Skin epidermis (tissue), 12 donors: ENCODE measurements around the gene MSTO1.
A peak's percentile ranks its signal among the peaks of the same experiment; 100 is the strongest.
"Not testable (repeated sequence)": the region's sequence is repeated elsewhere in the genome, so short reads cannot be mapped to it uniquely, and the experiment has no call there.

ENCODE experiments used
- H3K27ac ChIP-seq, 21 experiments: fragments of 200-600 bp; sonication (generic) in 11 of 21; one replicate each; pipeline ENCODE4 v1.5.0; 2020; ENCODE audit warnings: mild to moderate bottlenecking in 3 of 21, inconsistent platforms in 2 of 21, moderate library complexity in 2 of 21
- H3K4me3 ChIP-seq, 7 experiments: fragments of 200-600 bp; sonication (generic) in 2 of 7; one replicate each; pipeline ENCODE4 v1.5.0; 2020; ENCODE audit warnings: inconsistent platforms in 2 of 7, mild to moderate bottlenecking in 2 of 7, moderate library complexity in 1 of 7

MSTO1 gene

DNA sequence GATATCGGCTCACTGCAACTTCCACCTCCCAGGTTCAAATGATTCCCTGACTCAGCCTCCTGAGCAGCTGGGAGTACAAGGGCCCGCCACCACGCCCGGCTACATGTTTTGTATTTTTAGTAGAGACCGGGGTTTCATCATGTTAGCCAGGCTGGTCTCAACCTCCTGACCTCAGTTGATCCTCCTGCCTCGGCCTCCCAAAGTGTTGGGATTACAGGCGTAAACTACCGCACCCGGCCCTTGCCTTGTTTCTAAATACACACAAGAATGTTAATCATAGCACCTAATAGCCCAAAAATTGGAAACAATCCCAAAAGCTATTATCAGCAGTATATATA lies 1.2 kb upstream of the MSTO1 start:
- no peak overlapping the region for H3K4me3 ChIP-seq

DNA sequence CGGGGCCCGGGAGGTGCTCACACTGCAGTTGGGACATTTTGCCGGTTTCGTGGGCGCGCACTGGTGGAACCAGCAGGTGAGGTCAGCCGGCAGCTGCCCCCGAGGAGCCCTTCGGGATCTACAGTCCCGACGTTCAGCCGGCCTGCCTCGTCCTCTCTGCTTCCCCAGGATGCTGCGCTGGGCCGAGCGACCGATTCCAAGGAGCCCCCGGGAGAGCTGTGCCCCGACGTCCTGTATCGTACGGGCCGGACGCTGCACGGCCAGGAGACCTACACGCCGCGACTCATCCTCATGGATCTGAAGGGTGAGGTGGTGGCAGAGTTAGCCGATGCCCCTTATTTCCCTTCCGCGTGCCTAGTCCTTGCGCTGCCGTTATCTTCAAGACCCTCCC lies 234 bp downstream of the MSTO1 start:
- H3K27ac ChIP-seq: not testable (repeated sequence)
- H3K4me3 ChIP-seq: peak overlapping the region; percentile 48 to 73 (median 57)

More for the DNA sequence above, 1.2 kb upstream of the MSTO1 start:
- H3K27ac ChIP-seq: no peak overlapping the region

DNA sequence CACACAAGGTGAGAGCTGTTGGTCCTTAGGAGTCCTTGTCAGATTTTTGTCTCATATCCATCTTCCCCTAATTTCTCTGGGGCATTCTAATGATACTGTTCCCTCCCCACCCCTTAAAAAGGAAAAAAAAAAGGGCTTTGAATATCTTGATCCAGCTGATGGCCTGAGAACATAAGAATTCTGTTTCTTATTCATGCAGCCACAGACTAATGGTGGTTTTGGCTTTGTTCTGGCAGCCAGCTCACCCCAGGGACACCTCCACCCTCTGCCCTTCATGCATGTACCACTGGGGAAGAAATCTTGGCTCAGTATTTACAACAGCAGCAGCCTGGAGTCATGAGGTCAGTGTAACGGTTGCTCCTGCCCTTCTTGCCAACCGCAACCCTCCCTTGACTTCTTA lies 3.2 kb downstream of the MSTO1 start:
- not testable (repeated sequence) for H3K27ac ChIP-seq, H3K4me3 ChIP-seq

DNA sequence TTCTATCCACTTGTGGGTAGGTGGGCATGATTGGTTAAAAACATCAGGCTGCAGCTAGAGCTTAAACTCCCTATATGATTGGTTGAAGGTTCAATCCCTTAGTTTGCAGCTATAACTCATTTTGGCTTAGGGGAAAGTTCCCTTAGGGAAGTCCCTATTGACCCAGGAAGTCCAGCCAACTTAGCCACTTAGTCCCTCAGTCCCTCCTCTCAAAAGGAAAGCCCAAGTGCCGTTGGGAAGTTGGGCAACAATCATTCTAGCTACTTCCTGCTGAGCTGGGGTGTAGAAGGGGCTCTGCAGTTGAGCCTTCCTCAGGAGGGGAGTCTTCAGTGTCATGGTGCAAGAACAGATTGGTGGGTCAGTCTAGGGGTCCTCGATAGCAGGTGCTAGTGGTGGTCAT lies 12.2 kb downstream of the MSTO1 start:
- no peak overlapping the region for H3K27ac ChIP-seq
- no peak overlapping the region for H3K4me3 ChIP-seq

DNA sequence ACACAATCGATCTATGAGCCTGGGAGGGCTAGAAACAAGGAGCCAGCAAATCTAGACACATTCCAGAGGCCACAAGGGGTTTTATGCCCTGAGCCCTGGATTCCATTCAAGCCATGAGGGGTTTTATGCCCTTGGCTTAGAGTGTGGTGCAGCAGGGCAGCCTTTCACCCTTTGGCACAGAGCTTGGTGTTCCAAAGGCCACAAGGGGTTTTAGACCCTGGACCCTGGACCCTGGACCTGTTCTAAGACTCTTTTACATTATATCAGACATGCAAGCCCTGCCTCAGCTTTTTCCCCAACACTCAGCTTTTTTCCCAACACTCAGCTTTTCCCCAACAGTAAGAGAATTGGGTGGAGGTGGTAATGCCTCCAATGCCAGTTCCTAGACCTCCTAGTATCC lies 13.3 kb downstream of the MSTO1 start:
- H3K4me3 ChIP-seq: no peak overlapping the region
- H3K27ac ChIP-seq: no peak overlapping the region

DNA sequence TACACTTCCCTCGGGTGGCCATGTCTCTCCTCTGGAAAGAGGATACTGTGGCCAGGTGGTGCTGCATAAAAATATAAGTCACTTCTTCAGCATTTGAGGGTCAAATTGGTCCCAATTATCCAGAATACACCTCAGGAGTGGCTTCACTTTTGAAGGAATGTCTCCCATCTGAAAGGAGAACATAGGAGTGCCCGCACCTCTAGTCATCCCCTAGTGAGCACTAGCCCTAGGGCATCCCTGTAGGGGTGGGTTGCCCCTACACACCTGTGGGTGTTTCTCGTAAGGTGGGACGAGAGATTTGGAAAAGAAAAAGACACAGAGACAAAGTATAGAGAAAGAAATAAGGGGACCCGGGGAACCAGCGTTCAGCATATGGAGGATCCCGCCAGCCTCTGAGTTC lies 16.4 kb downstream of the MSTO1 start:
- H3K4me3 ChIP-seq, H3K27ac ChIP-seq: not testable (repeated sequence)

DNA sequence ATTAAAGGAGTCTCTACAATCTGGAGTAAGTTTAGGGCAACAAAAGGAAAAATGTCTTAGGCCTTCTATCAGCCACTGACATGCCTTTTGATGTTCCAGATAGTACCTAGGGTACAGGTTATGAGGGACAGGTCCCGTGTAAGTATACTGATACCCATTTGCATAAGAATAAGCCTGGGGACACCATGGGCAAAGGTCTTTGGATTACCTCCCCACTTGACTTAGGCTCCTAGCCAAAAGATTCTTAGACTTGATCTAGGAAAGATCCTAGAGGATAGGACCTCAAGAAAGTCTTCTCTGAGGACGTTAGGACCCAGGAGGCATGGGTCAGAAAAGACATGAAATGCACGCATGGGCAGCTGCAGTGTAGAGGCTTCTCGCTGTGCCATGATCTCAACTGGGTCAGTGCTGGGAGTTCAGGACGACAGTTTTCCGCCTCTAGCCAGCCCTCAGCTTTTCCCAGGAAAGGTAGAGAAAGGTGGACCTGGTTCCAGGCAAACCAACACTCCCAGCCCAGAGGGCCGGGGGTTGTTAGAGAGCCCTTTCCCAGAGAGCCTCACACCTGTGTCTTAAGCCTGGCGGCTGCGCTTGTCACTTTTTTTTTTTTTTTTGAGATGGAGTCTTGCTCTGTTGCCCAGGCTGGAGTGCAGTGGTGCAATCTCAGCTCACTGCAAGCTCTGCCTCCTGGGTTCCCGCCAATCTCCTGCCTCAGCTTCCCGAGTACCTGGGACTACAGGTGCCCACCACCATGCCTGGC lies 26.6 kb downstream of the MSTO1 start:
- peak overlapping the region in 3 of 7 experiments; percentile 15 to 25 (median 19) for H3K4me3 ChIP-seq
- peak overlapping the region in 2 of 21 experiments; percentile 17 to 81 for H3K27ac ChIP-seq

DNA sequence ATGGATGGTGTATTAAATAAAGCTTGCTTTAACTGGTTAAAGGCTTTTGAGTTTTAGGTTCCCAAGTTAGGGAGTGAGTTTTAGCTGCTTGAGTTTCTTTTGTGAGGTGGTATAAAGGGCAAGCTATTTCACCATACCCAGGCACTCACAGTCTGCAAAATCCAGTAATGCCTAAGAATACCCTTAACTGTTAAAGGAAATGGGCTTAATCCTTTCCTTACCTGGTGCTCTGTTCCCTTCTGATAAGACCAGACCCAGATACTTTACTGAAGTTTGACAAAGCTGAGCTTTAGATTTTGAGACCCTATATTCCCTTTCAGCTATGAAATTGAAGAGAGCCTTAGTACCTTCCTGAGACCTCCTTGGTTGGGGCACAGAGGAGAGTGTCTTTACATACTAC lies 30.3 kb downstream of the MSTO1 start:
- H3K4me3 ChIP-seq: no peak overlapping the region
- H3K27ac ChIP-seq: no peak overlapping the region

DNA sequence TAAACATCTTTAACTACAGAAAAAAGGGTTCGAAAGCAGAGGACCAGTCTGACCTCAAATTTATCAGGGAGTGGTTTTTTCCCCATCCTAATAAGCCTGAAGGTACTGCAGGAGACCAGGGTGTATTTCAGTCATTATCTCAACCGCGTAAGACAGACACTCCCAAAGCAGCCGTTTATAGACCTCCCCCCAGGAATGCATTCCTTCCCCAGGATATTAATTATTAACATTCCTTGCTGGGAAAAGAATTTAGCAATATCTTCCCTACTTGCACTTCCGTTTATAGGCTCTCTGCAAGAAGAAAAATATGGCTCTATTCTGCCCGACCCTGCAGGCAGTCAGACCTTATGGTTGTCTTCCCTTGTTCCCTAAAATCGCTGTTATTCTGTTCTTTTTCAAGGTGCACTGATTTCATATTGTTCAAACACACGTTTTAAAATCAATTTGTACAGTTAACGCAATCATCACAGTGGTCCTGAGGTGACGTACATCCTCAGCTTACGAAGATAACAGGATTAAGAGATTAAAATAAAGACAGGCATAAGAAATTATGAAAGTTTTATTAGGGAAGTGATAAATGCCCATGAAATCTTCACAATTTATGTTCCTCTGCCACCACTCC lies 32.7 kb downstream of the MSTO1 start:
- not testable (repeated sequence) for H3K4me3 ChIP-seq, H3K27ac ChIP-seq

DNA sequence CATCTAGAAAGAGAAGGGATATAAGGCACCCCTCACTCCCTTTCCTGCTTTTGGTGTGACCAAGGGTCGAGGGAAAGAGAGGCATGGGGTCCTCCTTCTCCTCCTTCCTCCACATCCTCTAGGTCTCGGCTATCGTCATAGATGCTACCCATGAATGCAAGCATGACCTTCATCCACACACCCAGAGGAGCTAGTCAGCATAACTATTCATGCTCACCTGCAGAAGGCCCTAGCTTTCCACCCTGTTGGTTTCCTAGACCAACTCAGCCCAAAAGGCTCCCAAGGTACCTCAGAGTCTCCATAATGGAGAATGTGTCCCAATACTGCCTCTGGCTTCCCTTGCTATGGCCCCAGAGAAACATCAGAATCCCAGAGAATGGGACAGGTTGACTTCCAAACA lies 33.2 kb downstream of the MSTO1 start:
- H3K4me3 ChIP-seq: no peak overlapping the region

DNA sequence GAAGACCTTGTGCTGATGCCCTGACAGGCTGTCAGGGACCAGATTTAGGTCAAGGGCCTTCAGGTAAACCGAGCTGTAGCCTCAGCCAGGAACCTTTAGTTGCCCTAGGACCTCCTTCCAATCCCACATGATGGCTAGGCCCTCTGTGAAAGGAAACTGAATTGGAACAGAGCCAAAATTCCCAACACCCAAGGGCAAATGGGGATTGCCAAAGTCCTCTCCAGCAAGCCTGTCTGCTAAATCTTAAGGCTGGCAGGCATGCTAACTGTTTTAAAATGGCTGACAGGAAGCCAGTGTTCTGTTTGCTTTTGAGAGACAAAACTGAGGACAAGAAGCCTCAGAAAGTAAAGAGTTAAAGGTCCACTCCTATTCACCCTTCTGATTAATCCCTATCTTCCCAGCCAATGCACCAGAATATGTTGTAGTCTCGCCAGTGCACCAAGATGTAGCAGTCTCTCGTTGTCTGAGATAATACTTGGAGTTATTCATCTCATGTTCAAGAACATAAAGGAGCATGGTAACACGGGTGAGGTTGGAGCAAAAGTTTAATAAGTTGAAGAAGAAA lies 35.1 kb downstream of the MSTO1 start:
- H3K27ac ChIP-seq: peak overlapping the region in 3 of 21 experiments; percentile 10 to 58 (median 58)

More for the DNA sequence above, 33.2 kb downstream of the MSTO1 start:
- H3K27ac ChIP-seq: no peak overlapping the region

DNA sequence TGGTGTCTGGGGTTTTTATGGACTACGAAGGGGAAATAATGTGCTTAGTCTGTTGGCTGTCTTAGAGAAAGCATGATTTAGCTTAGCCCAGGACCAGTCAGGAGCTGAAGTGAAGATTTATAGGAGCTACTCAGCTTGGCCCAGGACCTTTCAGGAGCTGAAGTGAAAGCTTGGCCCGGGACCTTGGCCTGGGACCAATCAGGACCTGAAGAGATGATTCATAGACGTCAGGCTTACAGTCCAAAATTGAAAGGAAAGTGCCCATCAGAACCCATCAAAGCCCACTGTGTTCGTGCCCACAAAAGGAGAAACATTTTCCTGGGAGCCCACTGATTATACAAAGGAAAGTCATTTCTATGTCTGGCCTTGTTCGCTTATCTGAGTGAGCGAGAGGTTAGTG lies 35.6 kb downstream of the MSTO1 start:
- no peak overlapping the region for H3K4me3 ChIP-seq
- peak overlapping the region in 4 of 21 experiments; percentile 7 to 58 (median 34) for H3K27ac ChIP-seq

More for the DNA sequence above, 35.1 kb downstream of the MSTO1 start:
- no peak overlapping the region for H3K4me3 ChIP-seq

DNA sequence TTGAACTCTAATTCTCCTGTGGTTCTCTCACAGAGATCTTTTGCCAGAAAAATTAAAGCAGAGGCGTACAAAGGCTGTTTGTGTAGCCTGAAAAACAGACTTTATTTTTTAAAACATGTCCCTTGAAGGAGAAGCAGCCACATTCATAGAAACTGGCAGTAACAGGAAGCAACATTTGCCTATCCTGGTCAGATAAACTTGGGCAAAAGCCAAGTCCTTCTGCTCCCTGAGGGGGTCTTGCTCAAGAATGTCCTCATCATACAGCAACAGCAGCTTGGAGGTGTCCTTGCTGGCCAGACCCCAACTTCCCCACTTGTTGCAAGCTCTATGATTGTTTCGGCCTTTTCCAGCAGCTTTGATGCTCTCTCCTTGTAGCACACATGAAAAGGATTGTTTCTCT lies 36.3 kb downstream of the MSTO1 start:
- Histone ChIP-seq H3K4me3 (no peak overlapping the region), H3K27ac (peak overlapping the region in 5 of 21 experiments; percentile 7 to 58 (median 38))

DNA sequence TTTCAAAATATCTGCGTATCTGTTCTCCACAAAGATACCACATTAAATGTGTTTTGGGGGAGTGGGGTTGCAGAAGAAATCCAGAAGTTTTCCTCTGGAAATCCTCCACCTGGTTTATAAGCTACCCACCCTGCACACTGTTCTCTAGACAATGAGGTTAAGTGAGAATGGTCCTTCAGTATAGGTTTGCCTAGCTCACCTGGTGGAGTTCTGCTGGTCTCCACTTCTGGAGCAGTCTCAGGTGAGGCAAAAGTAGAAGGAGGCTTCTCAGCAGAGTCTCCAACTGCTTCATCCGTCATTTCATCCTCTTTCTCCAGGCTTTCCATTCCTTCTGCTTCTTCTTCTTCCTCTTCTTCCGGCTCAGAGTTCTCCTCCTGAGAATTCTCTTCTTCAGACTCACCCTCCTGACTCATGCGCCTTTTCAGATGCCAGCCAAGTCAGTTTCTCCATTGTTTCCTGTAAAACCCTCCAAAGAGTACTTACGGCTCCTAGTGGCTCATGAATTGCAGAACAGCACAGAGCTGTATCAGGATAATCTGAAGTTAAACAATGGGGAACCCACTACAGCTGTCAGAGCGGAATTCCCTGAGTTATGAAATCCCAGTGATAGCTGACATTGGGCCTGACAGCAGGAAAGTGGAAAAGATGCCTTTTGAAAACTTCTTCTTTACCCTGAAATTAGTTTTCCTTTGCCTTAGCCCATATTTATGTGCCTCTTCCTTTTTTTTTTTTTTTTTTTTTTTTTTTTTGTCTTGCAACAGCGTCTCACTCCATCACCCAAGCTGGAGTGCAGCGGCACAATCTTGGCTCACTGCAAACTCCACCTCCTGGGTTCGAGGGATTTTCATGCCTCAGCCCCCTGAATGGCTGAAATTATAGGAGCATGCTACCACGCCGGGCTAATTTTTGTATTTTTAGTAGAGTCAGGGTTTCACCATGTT lies 38.5 kb downstream of the MSTO1 start:
- Histone ChIP-seq H3K4me3 (peak overlapping the region in 4 of 7 experiments; percentile 10 to 22 (median 14)), H3K27ac (peak overlapping the region in 15 of 21 experiments; percentile 29 to 75 (median 64))

DNA sequence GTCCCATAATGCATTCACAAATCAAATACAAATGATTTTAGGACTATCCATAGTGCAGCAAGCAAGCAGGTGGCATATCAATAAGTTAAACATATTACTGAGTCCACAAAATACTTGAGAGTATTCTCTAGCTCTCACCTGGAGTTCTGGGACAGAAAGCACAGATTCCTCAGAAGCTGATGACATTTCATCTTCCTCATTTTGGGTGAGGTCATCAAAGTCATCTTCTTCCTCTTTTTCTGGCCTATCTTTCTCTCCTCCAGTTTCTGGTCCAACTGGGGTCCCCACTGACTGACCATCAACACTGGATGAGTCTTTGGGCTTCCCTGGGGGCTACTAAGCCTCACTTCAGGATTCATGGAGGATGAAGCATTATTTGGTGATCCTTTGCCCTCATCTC lies 39.7 kb downstream of the MSTO1 start:
- H3K4me3 ChIP-seq: no peak overlapping the region
- no peak overlapping the region for H3K27ac ChIP-seq

DNA sequence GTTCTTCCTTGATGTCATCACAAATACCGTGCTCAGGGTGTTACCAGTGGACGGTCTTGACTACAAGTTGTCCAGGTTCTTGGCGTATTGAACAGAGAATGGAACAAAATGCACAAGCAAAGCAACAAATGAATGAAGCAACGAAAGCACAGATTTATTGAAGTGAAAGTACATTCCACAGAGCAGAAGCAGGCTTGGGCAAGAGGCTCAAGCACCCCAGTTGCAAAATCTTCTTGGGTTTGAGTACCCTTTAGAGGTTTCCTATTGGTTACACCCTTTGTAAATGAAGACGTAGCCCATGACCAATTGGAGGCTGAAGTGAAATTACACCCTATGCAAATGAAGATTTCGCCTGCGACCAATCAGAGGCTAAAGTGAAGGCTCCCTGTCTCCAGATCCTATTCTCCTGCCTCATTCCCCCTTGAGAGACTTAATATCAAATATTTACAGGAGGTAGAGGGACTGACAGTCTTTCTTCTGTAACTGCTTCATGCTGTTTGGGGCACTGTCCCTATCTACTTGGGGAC lies 40.3 kb downstream of the MSTO1 start:
- Histone ChIP-seq H3K4me3 (no peak overlapping the region), H3K27ac (peak overlapping the region in 3 of 21 experiments; percentile 24 to 66 (median 38))

DNA sequence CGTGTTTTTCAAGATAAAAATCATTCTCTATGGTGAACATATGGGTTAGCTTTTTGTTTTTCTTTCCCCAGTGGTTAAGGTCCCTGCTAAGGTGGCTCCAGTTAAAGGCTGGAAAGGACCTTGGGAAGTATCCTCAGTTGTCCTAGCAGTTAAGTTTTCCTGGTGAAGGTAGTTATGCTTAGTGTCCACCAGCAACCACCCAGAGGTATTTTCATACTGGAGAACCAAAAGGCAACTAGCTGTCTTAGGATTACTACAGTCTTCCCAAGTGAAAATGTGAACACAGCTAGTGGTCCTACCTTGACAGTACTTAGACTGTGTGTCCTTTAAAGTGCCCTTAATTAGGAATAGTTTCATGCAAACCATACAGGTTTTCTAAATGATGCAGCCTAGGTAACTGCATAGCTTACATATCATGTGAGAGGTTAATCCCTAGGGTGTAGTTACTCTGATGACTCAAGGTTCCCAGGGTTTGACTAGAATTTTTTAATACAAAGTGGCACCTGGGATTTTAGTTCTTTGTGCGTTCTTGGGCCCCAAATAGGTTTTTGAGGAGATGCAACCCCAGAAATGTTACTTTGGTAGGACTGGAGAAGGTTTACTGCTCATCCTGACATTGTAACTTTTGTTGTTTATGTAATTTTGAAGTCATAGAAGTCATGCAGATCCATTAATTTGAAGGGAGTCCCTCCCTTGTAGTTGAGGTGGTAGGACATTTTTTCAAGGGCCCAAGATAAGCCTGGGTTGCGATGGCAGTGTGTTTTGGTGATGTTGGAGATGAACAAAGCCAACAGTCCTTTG lies 42.0 kb downstream of the MSTO1 start:
- Histone ChIP-seq H3K4me3 (no peak overlapping the region), H3K27ac (peak overlapping the region in 10 of 21 experiments; percentile 4 to 66 (median 30))

DNA sequence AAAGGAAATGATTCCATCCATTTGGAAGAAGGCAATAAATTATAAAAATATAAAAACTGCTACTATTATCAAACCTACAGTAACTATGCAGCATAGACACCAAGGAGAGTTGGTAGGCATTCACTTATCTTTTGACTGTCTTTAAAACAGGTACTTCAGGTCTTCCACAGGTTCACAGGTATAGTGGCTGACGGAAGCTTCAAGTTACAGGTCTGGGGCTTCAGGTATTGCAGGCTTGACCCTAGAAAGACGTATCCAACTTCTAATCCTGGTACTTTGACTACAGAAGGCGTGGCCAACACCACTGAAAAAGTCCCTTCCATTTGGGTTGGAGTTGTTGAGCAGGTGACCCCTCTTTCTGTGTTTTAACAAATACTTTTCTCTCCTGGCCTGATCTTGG lies 42.9 kb downstream of the MSTO1 start:
- H3K27ac ChIP-seq: no peak overlapping the region
- H3K4me3 ChIP-seq: no peak overlapping the region

DNA sequence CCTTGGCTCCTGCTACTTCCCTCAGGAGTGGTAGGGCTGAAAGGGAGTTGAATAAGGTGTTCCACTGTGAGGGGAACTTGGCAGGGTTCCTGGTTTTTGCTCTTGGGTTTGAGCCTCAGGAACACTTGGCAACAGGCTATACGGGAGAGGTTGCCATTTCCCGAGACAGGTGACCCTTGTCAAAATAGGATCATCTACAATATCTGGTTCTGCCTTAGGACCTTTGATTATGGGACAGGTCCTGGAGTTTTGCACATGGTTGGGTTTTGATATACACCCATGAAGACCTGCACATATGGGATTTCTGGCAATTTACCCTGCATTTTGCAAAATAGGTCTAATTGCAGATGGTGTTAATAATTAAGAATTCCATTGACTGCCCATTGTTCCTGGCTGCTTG lies 47.4 kb downstream of the MSTO1 start:
- no peak overlapping the region for H3K27ac ChIP-seq
- no peak overlapping the region for H3K4me3 ChIP-seq
